Measurements from ENCODE around the gene SH3PXD2A.

GRCh38 chr10:103629581-103629980 is 225.8 kb downstream of the SH3PXD2A start:
- TF ChIP-seq CTCF (IDR thresholded peaks at IDR 0.05 in 8 of 11, conservative IDR thresholded peaks at IDR 0.05 in 3 of 11), result no peak
- TF ChIP-seq POLR2A (IDR thresholded peaks at IDR 0.05), result no peak
